SH-SY5Y (cell line): ENCODE data around the gene RHBDD1.

ENCODE experiments used
- GATA2 ChIP-seq: IDR thresholded peaks from 2 replicates; pipeline ENCODE4 v1.6.1; 2011; ENCODE audit warnings: mild to moderate bottlenecking, low read depth, low read length
- GATA3 ChIP-seq: IDR thresholded peaks from 2 replicates; pipeline ENCODE4 v1.6.1; 2011; ENCODE audit warnings: low read depth, mild to moderate bottlenecking, low read length, moderate library complexity

RHBDD1 gene

GRCh38 chr2:226825056-226825455, 10.8 kb upstream of the RHBDD1 start:
- TF ChIP-seq GATA3 (no peak), GATA2 (no peak)

GRCh38 chr2:226828191-226828590, 7.7 kb upstream of the RHBDD1 start:
- TF ChIP-seq GATA2 (no peak), GATA3 (no peak)

GRCh38 chr2:226829721-226830631, 5.9 kb upstream of the RHBDD1 start:
- TF ChIP-seq GATA3 (no peak), GATA2 (no peak)

GRCh38 chr2:226831266-226831665, 4.6 kb upstream of the RHBDD1 start:
- no peak for TF ChIP-seq GATA3
- no peak for TF ChIP-seq GATA2

GRCh38 chr2:226832061-226832460, 3.8 kb upstream of the RHBDD1 start:
- TF ChIP-seq GATA3: no peak
- no peak for TF ChIP-seq GATA2

GRCh38 chr2:226835420-226835795, 446 bp upstream of the RHBDD1 start:
- TF ChIP-seq GATA2: no peak
- TF ChIP-seq GATA3: no peak

GRCh38 chr2:226836548-226836885, 663 bp downstream of the RHBDD1 start:
- no peak for TF ChIP-seq GATA2
- TF ChIP-seq GATA3: no peak

- TF ChIP-seq GATA2 (no peak), GATA3 (no peak)
These were observed 1.5 kb downstream of the RHBDD1 start for GRCh38 chr2:226837334-226837733.

GRCh38 chr2:226837787-226838603, 2.1 kb downstream of the RHBDD1 start:
- TF ChIP-seq GATA2 (peak; percentile 81), GATA3 (peak; percentile 67)

- TF ChIP-seq GATA3: no peak
- TF ChIP-seq GATA2: no peak
These were observed 2.9 kb downstream of the RHBDD1 start for GRCh38 chr2:226838722-226839121.

- no peak for TF ChIP-seq GATA2
- TF ChIP-seq GATA3: no peak
These were observed 3.3 kb downstream of the RHBDD1 start for GRCh38 chr2:226839161-226839560.

GRCh38 chr2:226839951-226840350, 4.1 kb downstream of the RHBDD1 start:
- TF ChIP-seq GATA2: no peak
- no peak for TF ChIP-seq GATA3

- TF ChIP-seq GATA2 (no peak), GATA3 (no peak)
These were observed 9.7 kb downstream of the RHBDD1 start for GRCh38 chr2:226845386-226846116.

- TF ChIP-seq GATA3 (no peak), GATA2 (no peak)
These were observed 11.2 kb downstream of the RHBDD1 start for GRCh38 chr2:226847090-226847489.
